ENCODE measurements around the gene AP2A2. TPM values are rescaled to one million over a fixed set of nuclear protein-coding genes. Genes with fewer than 3 reads are reported as not detected.

The AP2A2 gene
- total RNA-seq, 1 donor from 2014 or later: 9.5 TPM

DNA sequence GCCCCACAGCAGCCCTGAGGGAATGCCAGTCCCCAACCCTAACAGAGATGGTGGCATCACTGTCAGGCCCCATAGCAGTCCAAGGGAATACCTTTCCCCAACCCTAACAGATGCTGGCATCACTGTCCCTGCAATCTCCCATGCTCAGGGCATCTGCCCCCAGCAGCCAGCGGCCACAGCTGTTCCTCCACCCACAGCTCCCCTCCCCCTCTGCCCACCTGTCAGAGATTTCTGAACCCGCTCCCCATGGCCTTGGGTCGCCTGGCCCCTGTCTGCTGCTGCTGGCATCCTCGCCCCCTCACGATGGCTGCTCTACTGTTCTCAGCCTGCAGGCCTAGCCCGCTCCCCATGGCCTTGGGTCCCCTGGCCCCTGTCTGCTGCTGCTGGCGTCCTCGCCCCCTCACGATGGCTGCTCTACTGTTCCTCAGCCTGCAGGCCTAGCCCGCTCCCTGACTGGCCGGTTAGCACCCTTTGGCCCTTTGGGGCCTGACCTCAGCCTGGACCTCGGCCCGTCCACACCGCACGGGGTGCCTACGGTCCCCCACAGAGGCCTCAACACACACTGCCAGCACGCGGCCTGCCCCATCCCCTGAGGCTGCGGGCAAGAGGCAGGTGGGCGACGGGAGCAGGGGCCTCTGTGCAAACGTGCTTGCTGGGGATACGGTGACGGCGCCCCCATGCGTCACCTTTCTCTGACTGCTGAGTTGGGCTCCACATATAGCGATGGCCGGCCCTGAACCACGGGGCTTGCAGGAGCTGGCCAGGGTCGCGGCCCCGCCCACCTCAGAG lies 35.8 kb upstream of the AP2A2 start:
- DNase-seq (ENCODE audit: low read depth) (no peak), FAIRE-seq (no peak)
- no peaks in the 10 kb centered on the region for H3K27me3 ChIP-seq (ENCODE audit: control insufficient read depth, insufficient read depth, low read length)
- TF ChIP-seq, protein P1, sequence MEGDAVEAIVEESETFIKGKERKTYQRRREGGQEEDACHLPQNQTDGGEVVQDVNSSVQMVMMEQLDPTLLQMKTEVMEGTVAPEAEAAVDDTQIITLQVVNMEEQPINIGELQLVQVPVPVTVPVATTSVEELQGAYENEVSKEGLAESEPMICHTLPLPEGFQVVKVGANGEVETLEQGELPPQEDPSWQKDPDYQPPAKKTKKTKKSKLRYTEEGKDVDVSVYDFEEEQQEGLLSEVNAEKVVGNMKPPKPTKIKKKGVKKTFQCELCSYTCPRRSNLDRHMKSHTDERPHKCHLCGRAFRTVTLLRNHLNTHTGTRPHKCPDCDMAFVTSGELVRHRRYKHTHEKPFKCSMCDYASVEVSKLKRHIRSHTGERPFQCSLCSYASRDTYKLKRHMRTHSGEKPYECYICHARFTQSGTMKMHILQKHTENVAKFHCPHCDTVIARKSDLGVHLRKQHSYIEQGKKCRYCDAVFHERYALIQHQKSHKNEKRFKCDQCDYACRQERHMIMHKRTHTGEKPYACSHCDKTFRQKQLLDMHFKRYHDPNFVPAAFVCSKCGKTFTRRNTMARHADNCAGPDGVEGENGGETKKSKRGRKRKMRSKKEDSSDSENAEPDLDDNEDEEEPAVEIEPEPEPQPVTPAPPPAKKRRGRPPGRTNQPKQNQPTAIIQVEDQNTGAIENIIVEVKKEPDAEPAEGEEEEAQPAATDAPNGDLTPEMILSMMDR (IDR thresholded peaks at IDR 0.05; ENCODE audit: insufficient read depth, low read length, severe bottlenecking): no peak
- no peak overlapping the region for H3K4me3 ChIP-seq (ENCODE audit: low read depth, low read length)
- H3K36me3 ChIP-seq (ENCODE audit: control insufficient read depth, insufficient read depth, low read length): peaks cover 16% of the 10 kb centered on the region

DNA sequence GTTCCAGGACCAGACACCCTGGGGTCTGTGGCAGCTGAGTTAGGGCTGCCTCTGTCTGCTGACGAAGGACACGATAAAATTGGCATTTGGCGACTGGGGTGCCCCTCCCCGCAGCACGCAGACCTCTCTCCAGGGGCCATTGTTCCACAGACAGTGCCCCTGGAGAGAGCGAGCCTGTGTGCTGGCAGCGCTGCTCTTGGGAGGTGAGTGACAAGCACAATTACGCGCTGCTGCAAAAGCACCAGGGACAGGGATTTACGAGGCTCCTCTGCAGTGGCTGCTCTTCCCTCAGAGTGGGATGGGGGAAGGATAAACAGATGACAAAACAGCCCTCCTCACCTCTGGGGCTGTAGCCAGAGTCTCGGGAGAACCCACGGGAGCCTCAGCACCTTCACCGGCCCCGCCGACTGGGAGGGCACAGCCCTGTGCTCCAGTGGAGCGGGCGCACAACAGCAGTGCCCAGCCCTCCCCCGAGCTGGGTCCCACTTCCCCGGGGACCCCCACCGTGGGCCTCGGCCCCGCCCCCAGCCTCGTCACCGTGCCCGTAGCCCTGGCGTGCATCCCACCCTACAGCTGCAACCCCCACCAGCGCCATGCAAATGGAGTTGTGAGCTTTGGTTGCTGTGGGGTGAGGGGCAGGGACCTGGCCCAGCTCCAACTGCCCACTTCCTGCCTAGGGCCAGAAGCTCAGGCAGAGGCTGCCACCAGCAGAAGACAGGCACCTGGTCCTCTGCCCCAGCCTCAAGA lies 34.7 kb upstream of the AP2A2 start:
- FAIRE-seq: no peak
- peaks cover 15% of the 10 kb centered on the region for H3K36me3 ChIP-seq (ENCODE audit: control insufficient read depth, insufficient read depth, low read length)

DNA sequence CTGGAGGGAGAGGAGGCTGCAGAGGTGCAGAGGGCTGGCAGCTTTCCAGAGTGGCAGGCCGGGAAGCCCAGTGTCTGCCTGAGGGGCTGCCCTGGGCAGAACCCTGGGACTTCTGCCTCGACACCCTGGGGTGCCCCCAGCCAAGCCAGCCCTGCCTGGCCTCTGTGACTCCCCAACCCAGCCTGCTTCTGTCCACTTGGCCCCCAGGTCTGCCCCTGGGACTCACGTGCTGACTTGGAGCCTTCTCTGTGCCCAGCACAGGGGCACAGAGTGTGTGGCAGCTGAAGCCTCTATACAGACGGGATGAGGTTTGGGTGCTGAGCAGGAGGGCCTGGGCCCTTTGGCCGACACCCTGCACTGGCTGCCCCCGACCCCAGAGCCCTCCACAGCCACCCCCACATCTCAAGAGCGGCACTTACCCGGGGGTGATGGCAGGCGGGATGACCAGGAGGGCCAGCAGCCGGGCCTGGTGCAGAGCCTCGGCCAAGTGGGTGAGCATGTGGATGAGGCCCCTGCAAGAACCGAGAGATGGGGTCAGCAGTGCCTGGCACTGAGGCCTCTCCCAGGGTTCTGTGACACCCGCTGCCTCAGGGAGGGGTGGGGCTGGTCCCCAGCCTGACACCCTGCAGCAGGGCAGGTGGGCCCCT lies 32.5 kb upstream of the AP2A2 start:
- FAIRE-seq (no peak), DNase-seq (ENCODE audit: low read depth) (no peak)
- TF ChIP-seq, protein P1 (IDR thresholded peaks at IDR 0.05; ENCODE audit: insufficient read depth, low read length, severe bottlenecking): no peak
- no peak overlapping the region for H3K4me3 ChIP-seq (ENCODE audit: low read depth, low read length)
- no peaks in the 10 kb centered on the region for H3K27me3 ChIP-seq (ENCODE audit: control insufficient read depth, insufficient read depth, low read length)
- H3K36me3 ChIP-seq (ENCODE audit: control insufficient read depth, insufficient read depth, low read length): peaks cover 11% of the 10 kb centered on the region

More for the DNA sequence above, 34.7 kb upstream of the AP2A2 start:
- H3K4me3 ChIP-seq (ENCODE audit: low read depth, low read length): no peak overlapping the region
- no peaks in the 10 kb centered on the region for H3K27me3 ChIP-seq (ENCODE audit: control insufficient read depth, insufficient read depth, low read length)
- TF ChIP-seq, protein P1 (IDR thresholded peaks at IDR 0.05; ENCODE audit: insufficient read depth, low read length, severe bottlenecking): no peak
- no peak for DNase-seq (ENCODE audit: low read depth)

DNA sequence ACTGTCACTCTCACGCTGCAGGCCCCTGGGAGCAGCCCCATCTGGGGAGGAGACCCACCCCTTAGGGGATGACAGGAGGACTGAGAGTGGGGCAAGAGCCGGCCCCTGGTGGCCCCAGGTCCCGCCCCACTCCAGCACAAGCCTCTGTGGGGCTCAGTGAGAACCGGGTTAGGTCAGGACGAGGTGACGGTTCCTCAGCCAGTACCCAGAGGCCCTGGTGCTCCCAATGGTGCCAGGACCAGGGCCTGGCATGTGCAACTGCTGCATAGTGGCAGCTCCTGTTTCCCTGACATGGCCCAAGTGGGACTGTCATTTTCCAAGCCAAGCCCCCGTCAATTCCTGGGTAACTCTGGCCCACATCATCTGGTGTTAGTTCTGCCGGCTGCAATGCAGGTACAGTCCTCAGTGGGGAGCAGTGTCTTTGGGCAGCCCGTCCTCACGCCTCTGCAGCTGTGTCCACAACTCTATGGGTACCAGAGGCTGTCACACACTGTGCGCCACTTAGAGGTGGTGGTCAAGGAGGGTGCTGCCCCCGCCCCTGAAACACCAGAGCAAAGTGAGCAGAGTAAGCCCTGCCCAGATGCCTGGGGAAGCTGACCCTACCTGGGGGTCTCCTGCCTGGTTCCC lies 31.0 kb upstream of the AP2A2 start:
- Histone ChIP-seq H3K27me3 (ENCODE audit: control insufficient read depth, insufficient read depth, low read length) (no peaks in the 10 kb centered on the region), H3K36me3 (ENCODE audit: control insufficient read depth, insufficient read depth, low read length) (peaks cover 14% of the 10 kb centered on the region), H3K4me3 (ENCODE audit: low read depth, low read length) (no peak overlapping the region)
- TF ChIP-seq, protein P1 (IDR thresholded peaks at IDR 0.05; ENCODE audit: insufficient read depth, low read length, severe bottlenecking): no peak
- DNase-seq (ENCODE audit: low read depth): no peak
- no peak for FAIRE-seq

DNA sequence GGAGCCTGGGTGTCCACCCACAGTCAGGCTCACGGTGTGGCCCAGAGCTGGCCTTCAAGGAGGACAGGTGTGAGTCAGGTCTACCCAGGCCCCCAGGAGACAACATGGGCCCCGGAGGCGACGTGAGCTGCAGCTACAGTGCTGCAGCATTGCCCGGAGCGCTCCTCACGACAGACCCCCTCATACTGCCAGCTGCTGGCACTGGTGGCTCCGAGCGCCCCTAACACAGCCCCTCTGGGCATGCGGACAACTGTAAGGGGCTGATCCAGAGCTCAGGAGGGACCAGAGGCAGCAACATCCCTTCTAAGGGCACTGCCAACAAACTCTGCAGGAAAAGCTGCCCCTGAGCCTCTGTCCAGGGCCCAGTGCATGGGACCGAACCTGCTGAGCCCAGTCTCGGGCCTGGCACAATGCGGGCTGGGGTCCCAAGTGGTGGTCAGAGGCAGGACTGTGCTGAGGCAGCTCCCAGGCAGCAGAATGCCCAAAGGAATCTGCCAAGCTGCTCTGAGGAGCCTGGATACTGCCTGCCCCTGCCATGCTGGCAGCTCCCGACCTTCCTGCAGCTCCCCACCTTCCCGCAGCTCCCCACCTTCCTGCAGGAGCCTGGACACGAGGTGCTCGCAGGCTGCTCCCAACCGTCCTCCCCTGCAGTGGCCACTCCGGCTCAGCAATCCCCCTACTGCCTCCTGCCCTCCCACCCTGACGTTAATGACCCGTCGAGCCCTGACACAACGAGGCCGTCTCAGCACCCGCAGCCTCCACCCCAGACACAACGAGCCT lies 30.1 kb upstream of the AP2A2 start:
- FAIRE-seq (no peak), DNase-seq (ENCODE audit: low read depth) (no peak)
- TF ChIP-seq, protein P1 (IDR thresholded peaks at IDR 0.05; ENCODE audit: insufficient read depth, low read length, severe bottlenecking): no peak
- H3K36me3 ChIP-seq (ENCODE audit: control insufficient read depth, insufficient read depth, low read length): peaks cover 18% of the 10 kb centered on the region
- no peak overlapping the region for H3K4me3 ChIP-seq (ENCODE audit: low read depth, low read length)
- no peaks in the 10 kb centered on the region for H3K27me3 ChIP-seq (ENCODE audit: control insufficient read depth, insufficient read depth, low read length)

All from bronchial epithelial cell (primary cell).